PC-9 (cell line): ENCODE measurements around the gene IQCB1.
"Not testable (repeated sequence)": the region's sequence is repeated elsewhere in the genome, so short reads cannot be mapped to it uniquely, and the experiment has no call there.

ENCODE experiments used
- EZH2 ChIP-seq: fragments of 200-600 bp; sonication (generic); IDR thresholded peaks from 2 replicates; pipeline ENCODE4 v1.8.0; 2017; ENCODE audit warnings: antibody characterized with exemption, low read depth
- TF ChIP-seq, protein P1 (sequence below): fragments of 200-600 bp; sonication (generic); conservative IDR thresholded peaks from 2 replicates; pipeline ENCODE4 v1.6.1; 2017; ENCODE audit warnings: mixed run types, antibody characterized with exemption, mild to moderate bottlenecking, moderate library complexity

DNA sequence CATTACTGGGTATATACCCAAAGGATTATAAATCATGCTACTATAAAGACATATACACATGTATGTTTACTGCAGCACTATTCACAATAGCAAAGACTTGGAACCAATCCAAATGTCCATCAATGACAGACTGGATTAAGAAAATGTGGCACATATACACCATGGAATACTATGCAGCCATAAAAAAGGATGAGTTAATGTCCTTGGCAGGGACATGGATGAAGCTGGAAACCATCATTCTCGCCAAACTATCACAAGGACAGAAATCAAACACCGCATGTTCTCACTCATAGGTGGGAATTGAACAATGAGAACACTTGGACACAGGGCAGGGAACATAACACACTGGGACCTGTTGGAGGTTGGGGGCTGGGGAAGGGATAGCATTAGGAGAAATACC lies 91.8 kb downstream of the IQCB1 start:
- TF ChIP-seq, protein P1, sequence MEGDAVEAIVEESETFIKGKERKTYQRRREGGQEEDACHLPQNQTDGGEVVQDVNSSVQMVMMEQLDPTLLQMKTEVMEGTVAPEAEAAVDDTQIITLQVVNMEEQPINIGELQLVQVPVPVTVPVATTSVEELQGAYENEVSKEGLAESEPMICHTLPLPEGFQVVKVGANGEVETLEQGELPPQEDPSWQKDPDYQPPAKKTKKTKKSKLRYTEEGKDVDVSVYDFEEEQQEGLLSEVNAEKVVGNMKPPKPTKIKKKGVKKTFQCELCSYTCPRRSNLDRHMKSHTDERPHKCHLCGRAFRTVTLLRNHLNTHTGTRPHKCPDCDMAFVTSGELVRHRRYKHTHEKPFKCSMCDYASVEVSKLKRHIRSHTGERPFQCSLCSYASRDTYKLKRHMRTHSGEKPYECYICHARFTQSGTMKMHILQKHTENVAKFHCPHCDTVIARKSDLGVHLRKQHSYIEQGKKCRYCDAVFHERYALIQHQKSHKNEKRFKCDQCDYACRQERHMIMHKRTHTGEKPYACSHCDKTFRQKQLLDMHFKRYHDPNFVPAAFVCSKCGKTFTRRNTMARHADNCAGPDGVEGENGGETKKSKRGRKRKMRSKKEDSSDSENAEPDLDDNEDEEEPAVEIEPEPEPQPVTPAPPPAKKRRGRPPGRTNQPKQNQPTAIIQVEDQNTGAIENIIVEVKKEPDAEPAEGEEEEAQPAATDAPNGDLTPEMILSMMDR = not testable (repeated sequence)
- not testable (repeated sequence) for TF ChIP-seq EZH2
